CD14-positive monocyte (primary cell): ENCODE results near the gene INPPL1. TPM values are rescaled to one million over a fixed set of nuclear protein-coding genes. Genes with fewer than 3 reads are reported as not detected.
A peak's percentile ranks its signal among the peaks of the same experiment; 100 is the strongest.

Experiments
- DNase-seq, 3 donors: peaks; one replicate each; pipeline ENCODE4 v3.0.0-alpha.2; 2011 to 2022
- H2AFZ ChIP-seq: 2 replicates; pipeline ENCODE4 v1.6.0; 2012; ENCODE audit warnings: mild to moderate bottlenecking, low read depth, low read length, inconsistent platforms; ENCODE audit not compliant: insufficient read depth, poor library complexity, severe bottlenecking
- H3K27ac ChIP-seq, 2 donors: 1 replicate in 1 of 2; 2 replicates in 1 of 2; pipeline ENCODE4 v1.5.1; 2012 to 2013; ENCODE audit warnings: low read length in 2 of 2, control low read depth in 1 of 2, inconsistent platforms in 1 of 2, low read depth in 1 of 2, mild to moderate bottlenecking in 1 of 2
- H3K27me3 ChIP-seq, 2 donors: one replicate each; pipeline versions ENCODE4 v1.6.0 to v1.6.1; 2011 to 2013; ENCODE audit warnings: low read length in 2 of 2; ENCODE audit not compliant: control insufficient read depth in 2 of 2, insufficient read depth in 2 of 2
- H3K36me3 ChIP-seq, 2 donors: replicated peaks in 1 of 2; 1 replicate in 1 of 2; 2 replicates in 1 of 2; pipeline versions ENCODE4 v1.5.1 to v1.6.1; 2012 to 2013; ENCODE audit warnings: low read length in 2 of 2, control low read depth in 1 of 2, inconsistent platforms in 1 of 2, mild to moderate bottlenecking in 1 of 2; ENCODE audit not compliant: insufficient read depth in 2 of 2, control insufficient read depth in 1 of 2
- H3K4me1 ChIP-seq, 2 donors: 1 replicate in 1 of 2; 2 replicates in 1 of 2; pipeline versions ENCODE4 v1.5.1 to v1.6.1; 2012 to 2013; ENCODE audit warnings: low read length in 2 of 2, control low read depth in 1 of 2, inconsistent platforms in 1 of 2, mild to moderate bottlenecking in 1 of 2, moderate library complexity in 1 of 2; ENCODE audit not compliant: insufficient read depth in 2 of 2, control insufficient read depth in 1 of 2
- H3K4me2 ChIP-seq: replicated peaks from 2 replicates; pipeline ENCODE3; 2012; ENCODE audit warnings: low read length, moderate library complexity, mild to moderate bottlenecking; ENCODE audit not compliant: poor library complexity, severe bottlenecking; ENCODE audit errors: extremely low read depth
- H3K4me3 ChIP-seq, 3 experiments: fragments of 200-600 bp in 1 of 3; sonication (generic) in 1 of 3; replicated peaks in 1 of 3; 1 replicate in 2 of 3; 2 replicates in 1 of 3; pipeline ENCODE4 v1.5.1; 2011 to 2013; ENCODE audit warnings: low read length in 3 of 3, mild to moderate bottlenecking in 3 of 3, control low read depth in 2 of 3, low read depth in 2 of 3, inconsistent platforms in 1 of 3, moderate library complexity in 1 of 3
- H3K79me2 ChIP-seq: 2 replicates; pipeline ENCODE4 v1.6.0; 2012; ENCODE audit warnings: mild to moderate bottlenecking, control low read depth, inconsistent platforms, low read length, moderate library complexity; ENCODE audit not compliant: insufficient read depth
- H3K9ac ChIP-seq: 2 replicates; pipeline ENCODE4 v1.6.0; 2017; ENCODE audit warnings: low read length, mild to moderate bottlenecking; ENCODE audit not compliant: insufficient read depth, poor library complexity, severe bottlenecking
- H3K9me3 ChIP-seq, 2 donors: replicated peaks in 1 of 2; 1 replicate in 1 of 2; 2 replicates in 1 of 2; pipeline versions ENCODE4 v1.5.1 to v1.6.1; 2012 to 2013; ENCODE audit warnings: low read length in 2 of 2, control low read depth in 1 of 2; ENCODE audit not compliant: control insufficient read depth in 1 of 2, insufficient read depth in 1 of 2
- H4K20me1 ChIP-seq: 2 replicates; pipeline ENCODE4 v1.6.0; 2012; ENCODE audit warnings: mild to moderate bottlenecking, low read length, control low read depth, moderate library complexity; ENCODE audit not compliant: insufficient read depth
- H3K27ac Mint-ChIP-seq, 7 donors: one replicate each; pipeline ENCODE4 v1.8.0; 2020; ENCODE audit warnings: mild to moderate bottlenecking in 7 of 7, mixed read lengths in 7 of 7, moderate library complexity in 6 of 7, inconsistent platforms in 2 of 7
- H3K27me3 Mint-ChIP-seq, 3 donors: one replicate each; pipeline ENCODE4 v1.8.0; 2021 to 2022; ENCODE audit warnings: low read depth in 3 of 3, mild to moderate bottlenecking in 3 of 3, mixed read lengths in 3 of 3, moderate library complexity in 3 of 3, inconsistent platforms in 1 of 3
- H3K36me3 Mint-ChIP-seq, 2 donors: one replicate each; pipeline ENCODE4 v1.8.0; 2020; ENCODE audit warnings: mixed read lengths in 2 of 2, inconsistent platforms in 1 of 2, mild to moderate bottlenecking in 1 of 2
- H3K4me1 Mint-ChIP-seq: one replicate; pipeline ENCODE4 v1.8.0; 2020; ENCODE audit warnings: mild to moderate bottlenecking, mixed read lengths
- H3K4me3 Mint-ChIP-seq, 2 donors: one replicate each; pipeline ENCODE4 v1.8.0; 2020; ENCODE audit warnings: mild to moderate bottlenecking in 2 of 2, mixed read lengths in 2 of 2, moderate library complexity in 1 of 2
- H3K9me3 Mint-ChIP-seq, 7 donors: one replicate each; pipeline ENCODE4 v1.8.0; 2020 to 2022; ENCODE audit warnings: mixed read lengths in 7 of 7, mild to moderate bottlenecking in 6 of 7, moderate library complexity in 6 of 7, inconsistent platforms in 2 of 7
- WGBS: methylation state at CpG from one replicate; pipeline ENCODE4 v1.1.5; 2013; ENCODE audit warnings: missing lambda C conversion rate; ENCODE audit not compliant: insufficient coverage; 5-methylcytosine and 5-hydroxymethylcytosine counted together
- intact Hi-C, 2 donors: fragments of 100-400 bp; cut with micrococcal nuclease; formaldehyde crosslinking; loops; one replicate each; pipeline versions ENCODE4 v1.15.0 to v1.15.1; 2023
- polyA plus RNA-seq, 3 donors: library from polyadenylated mRNA; depleted of rRNA in 1 of 3; unstranded in 2 of 3; stranded (reverse) in 1 of 3; fragments of 300-500 nt in 2 of 3; fragments of >200 nt in 1 of 3; fragmentation: Illumina TruSeq in 2 of 3; gene quantifications; 1 replicate in 2 of 3; 2 replicates in 1 of 3; pipeline ENCODE4 v1.2.3, GENCODE V29; 2012 to 2021
- TF ChIP-seq, protein P1 (sequence below): fragments of 200-600 bp; IDR thresholded peaks from one replicate; pipeline ENCODE4 v1.8.0; 2022; ENCODE audit warnings: antibody characterized with exemption, mild to moderate bottlenecking

INPPL1 gene
- polyA plus RNA-seq, 3 donors, result 11.8 to 390 (median 12.6) TPM

DNA sequence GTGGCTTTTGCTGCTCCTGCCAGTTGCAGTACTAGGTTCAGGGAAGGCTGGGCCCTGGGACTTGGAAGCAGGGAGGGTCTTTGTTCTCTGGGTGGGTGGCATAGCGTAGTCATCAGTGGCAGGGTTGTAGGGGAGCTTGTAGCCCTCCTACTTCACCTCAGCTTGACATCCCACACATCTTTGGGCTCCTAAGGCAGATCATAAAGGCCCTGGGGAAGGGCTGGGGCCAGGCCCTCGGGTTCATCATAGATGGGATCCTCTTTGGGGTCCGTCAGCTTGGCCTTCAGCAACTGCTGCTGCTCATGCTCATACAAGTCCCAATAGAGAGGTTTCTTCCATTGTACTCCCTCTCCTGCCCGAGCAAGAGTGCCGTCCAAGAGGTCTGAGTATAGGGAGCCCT lies 25.4 kb downstream of the INPPL1 start:
- peak overlapping the region in 1 of 2 donors; percentile 56 for H3K4me3 Mint-ChIP-seq

DNA sequence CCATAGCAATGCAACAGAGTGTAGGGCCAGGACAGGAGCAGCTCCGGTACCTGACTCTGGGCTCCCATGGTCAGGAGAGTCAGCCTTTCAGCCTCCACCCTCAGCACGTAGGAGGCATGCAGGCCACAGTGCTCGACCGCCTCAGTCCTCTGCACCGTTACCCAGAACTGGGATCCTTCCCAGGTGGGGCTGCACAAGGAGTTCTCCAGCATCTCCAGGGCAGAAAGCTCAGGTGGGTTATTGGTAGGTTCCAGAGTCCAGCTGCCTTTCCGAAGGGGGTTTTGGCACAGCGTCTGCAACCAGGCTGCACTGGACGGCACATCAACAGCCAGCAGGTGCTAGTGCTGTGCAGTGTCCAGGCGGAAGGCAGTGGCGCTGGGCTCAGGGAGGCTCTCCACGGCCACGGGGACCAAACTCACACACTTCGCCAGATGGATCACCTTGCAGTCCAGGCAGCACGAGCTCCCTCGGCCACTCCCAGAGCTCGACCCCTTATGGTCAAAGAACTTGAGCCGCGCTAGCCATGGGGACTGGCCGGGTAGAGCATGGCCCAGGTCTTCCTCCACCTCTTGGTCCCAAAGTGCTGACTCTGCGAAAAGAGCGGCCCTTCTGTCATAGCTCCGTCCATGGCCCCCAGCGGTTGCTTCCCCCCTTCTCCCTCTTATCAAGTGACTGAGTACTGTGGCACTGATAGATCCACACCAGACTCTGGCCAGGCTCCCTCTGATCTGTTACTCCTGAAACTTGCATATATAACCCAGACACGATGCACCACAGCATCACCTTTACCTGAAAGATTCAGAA lies 26.3 kb downstream of the INPPL1 start:
- peaks cover 21 to 52% of the 10 kb centered on the region in 2 donors for H3K27me3 ChIP-seq
- H3K4me1 ChIP-seq, result no peaks in the 10 kb centered on the region
- intact Hi-C loops, result no loop called here
- H3K4me2 ChIP-seq, result no peak overlapping the region
- H3K27ac ChIP-seq, result no peak overlapping the region
- DNase-seq, result no peak
- Mint-ChIP-seq H3K36me3 (peaks cover 0 to 2% of the 10 kb centered on the region in 2 donors), H3K27me3 (peaks cover 33 to 41% (median 40%) of the 10 kb centered on the region in 3 donors), H3K27ac (no peak overlapping the region), H3K9me3 (peaks cover 0 to 11% (median 2%) of the 10 kb centered on the region in 7 donors), H3K4me1 (no peaks in the 10 kb centered on the region), H3K4me3 (no peak overlapping the region)
- no peak overlapping the region for H3K4me3 ChIP-seq
- peaks cover 0 to 5% of the 10 kb centered on the region in 2 donors for H3K9me3 ChIP-seq
- H3K9ac ChIP-seq, result no peak overlapping the region
- no peaks in the 10 kb centered on the region for H3K36me3 ChIP-seq
- TF ChIP-seq, protein P1, sequence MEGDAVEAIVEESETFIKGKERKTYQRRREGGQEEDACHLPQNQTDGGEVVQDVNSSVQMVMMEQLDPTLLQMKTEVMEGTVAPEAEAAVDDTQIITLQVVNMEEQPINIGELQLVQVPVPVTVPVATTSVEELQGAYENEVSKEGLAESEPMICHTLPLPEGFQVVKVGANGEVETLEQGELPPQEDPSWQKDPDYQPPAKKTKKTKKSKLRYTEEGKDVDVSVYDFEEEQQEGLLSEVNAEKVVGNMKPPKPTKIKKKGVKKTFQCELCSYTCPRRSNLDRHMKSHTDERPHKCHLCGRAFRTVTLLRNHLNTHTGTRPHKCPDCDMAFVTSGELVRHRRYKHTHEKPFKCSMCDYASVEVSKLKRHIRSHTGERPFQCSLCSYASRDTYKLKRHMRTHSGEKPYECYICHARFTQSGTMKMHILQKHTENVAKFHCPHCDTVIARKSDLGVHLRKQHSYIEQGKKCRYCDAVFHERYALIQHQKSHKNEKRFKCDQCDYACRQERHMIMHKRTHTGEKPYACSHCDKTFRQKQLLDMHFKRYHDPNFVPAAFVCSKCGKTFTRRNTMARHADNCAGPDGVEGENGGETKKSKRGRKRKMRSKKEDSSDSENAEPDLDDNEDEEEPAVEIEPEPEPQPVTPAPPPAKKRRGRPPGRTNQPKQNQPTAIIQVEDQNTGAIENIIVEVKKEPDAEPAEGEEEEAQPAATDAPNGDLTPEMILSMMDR, result no peak
- 94% methylated on average over 22 of the region's 24 CpGs for WGBS
- H3K79me2 ChIP-seq, result no peaks in the 10 kb centered on the region
- H4K20me1 ChIP-seq, result no peaks in the 10 kb centered on the region
- no peak overlapping the region for H2AFZ ChIP-seq

More for the DNA sequence above, 25.4 kb downstream of the INPPL1 start:
- Histone ChIP-seq H3K79me2 (no peaks in the 10 kb centered on the region), H2AFZ (no peak overlapping the region), H3K9ac (no peak overlapping the region), H3K27ac (no peak overlapping the region), H3K9me3 (peaks cover 0 to 13% of the 10 kb centered on the region in 2 donors), H3K36me3 (no peaks in the 10 kb centered on the region), H3K27me3 (peaks cover 30 to 61% of the 10 kb centered on the region in 2 donors), H3K4me2 (no peak overlapping the region), H3K4me3 (no peak overlapping the region), H3K4me1 (no peaks in the 10 kb centered on the region), H4K20me1 (no peaks in the 10 kb centered on the region)
- H3K4me1 Mint-ChIP-seq, result no peaks in the 10 kb centered on the region
- WGBS, result no CpG with 5 or more reads among the region's 5 CpGs
- H3K9me3 Mint-ChIP-seq, result peaks cover 0 to 11% (median 2%) of the 10 kb centered on the region in 7 donors
- H3K36me3 Mint-ChIP-seq, result peaks cover 0 to 2% of the 10 kb centered on the region in 2 donors
- intact Hi-C loops, result no loop called here
- peaks cover 30 to 38% (median 37%) of the 10 kb centered on the region in 3 donors for H3K27me3 Mint-ChIP-seq
- DNase-seq, result no peak
- TF ChIP-seq, protein P1, result no peak
- H3K27ac Mint-ChIP-seq, result no peak overlapping the region
